Tibial nerve (tissue), 4 donors: ENCODE results near the gene GPR137B.

Source experiments
- EP300 ChIP-seq, 2 donors: sonication (generic); formaldehyde crosslinking; IDR thresholded peaks; one replicate each; pipeline ENCODE4 v1.6.1; 2017; ENCODE audit warnings: antibody characterized with exemption in 2 of 2, mild to moderate bottlenecking in 1 of 2
- POLR2A ChIP-seq, 2 donors: fragments of 450-650 bp; IDR thresholded peaks; one replicate each; pipeline ENCODE4 v1.6.1; 2017; ENCODE audit warnings: antibody characterized with exemption in 2 of 2, mild to moderate bottlenecking in 2 of 2, moderate library complexity in 2 of 2
- TF ChIP-seq, protein P1 (sequence below), 5 experiments: fragments of 200-600 bp in 3 of 5; fragments of 450-650 bp in 2 of 5; sonication (generic) in 3 of 5; IDR thresholded peaks; one replicate each; pipeline ENCODE4 v1.5.1; 2016 to 2019; ENCODE audit warnings: antibody characterized with exemption in 5 of 5, mild to moderate bottlenecking in 3 of 5, moderate library complexity in 2 of 5

DNA sequence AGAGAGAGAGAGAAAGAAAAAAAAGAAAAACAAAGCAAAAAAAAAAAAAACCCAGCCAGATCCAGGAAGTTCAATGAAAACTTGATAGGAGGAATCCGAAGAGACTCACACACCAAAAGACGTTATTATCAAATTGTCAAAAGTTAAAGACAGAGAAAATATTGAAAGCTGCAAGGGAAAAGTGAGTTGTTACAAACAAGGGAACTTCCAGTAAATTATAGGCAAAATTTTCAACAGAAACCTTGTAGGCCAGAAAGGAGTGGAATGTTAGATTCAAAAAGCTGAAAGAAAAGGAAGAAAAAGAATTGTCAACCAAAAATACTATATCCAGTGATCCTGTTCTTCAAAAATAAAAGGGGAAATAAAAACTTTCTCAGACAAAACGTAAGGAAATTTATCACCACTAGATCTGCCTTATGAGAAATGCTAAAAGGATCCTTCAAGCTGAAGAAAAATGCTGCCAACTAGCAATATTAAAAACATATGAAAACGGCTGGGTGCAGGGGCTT lies 115.8 kb downstream of the GPR137B start:
- TF ChIP-seq POLR2A (IDR thresholded peaks at IDR 0.05) (no peak), EP300 (IDR thresholded peaks at IDR 0.05) (no peak)
- TF ChIP-seq, protein P1, sequence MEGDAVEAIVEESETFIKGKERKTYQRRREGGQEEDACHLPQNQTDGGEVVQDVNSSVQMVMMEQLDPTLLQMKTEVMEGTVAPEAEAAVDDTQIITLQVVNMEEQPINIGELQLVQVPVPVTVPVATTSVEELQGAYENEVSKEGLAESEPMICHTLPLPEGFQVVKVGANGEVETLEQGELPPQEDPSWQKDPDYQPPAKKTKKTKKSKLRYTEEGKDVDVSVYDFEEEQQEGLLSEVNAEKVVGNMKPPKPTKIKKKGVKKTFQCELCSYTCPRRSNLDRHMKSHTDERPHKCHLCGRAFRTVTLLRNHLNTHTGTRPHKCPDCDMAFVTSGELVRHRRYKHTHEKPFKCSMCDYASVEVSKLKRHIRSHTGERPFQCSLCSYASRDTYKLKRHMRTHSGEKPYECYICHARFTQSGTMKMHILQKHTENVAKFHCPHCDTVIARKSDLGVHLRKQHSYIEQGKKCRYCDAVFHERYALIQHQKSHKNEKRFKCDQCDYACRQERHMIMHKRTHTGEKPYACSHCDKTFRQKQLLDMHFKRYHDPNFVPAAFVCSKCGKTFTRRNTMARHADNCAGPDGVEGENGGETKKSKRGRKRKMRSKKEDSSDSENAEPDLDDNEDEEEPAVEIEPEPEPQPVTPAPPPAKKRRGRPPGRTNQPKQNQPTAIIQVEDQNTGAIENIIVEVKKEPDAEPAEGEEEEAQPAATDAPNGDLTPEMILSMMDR (IDR thresholded peaks at IDR 0.05): no peak
